ENCODE data around the gene ULK4.

GRCh38 chr3:41662288-41662687 lies 299.6 kb downstream of the ULK4 start:
- TF ChIP-seq, protein P1, sequence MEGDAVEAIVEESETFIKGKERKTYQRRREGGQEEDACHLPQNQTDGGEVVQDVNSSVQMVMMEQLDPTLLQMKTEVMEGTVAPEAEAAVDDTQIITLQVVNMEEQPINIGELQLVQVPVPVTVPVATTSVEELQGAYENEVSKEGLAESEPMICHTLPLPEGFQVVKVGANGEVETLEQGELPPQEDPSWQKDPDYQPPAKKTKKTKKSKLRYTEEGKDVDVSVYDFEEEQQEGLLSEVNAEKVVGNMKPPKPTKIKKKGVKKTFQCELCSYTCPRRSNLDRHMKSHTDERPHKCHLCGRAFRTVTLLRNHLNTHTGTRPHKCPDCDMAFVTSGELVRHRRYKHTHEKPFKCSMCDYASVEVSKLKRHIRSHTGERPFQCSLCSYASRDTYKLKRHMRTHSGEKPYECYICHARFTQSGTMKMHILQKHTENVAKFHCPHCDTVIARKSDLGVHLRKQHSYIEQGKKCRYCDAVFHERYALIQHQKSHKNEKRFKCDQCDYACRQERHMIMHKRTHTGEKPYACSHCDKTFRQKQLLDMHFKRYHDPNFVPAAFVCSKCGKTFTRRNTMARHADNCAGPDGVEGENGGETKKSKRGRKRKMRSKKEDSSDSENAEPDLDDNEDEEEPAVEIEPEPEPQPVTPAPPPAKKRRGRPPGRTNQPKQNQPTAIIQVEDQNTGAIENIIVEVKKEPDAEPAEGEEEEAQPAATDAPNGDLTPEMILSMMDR (IDR thresholded peaks at IDR 0.05; ENCODE audit: low read depth, low read length), result no peak
- TF ChIP-seq MAX (IDR thresholded peaks at IDR 0.05; ENCODE audit: low read depth, low read length), result no peak
- TF ChIP-seq POLR2A (IDR thresholded peaks at IDR 0.05; ENCODE audit: extremely low read depth, insufficient read length), result no peak

All from NB4 (cell line).